NCI-H1092 treated with DMSO at 0.1 percent for 48 hours (cell line): ENCODE measurements around the gene AP3B2.
A peak's percentile ranks its signal among the peaks of the same experiment; 100 is the strongest.
"Not testable (repeated sequence)": the region's sequence is repeated elsewhere in the genome, so short reads cannot be mapped to it uniquely, and the experiment has no call there.

Experiments used
- DNase-seq: peaks from one replicate; lab custom pipeline; 2025; lab: John Stamatoyannopoulos, UW

AP3B2 gene

GRCh38 chr15:82649226-82649999 lies 60.3 kb downstream of the AP3B2 start:
- no peak for DNase-seq

- no peak for DNase-seq
These were observed 61.2 kb downstream of the AP3B2 start for GRCh38 chr15:82648257-82649103.

GRCh38 chr15:82647835-82648256 lies 61.8 kb downstream of the AP3B2 start:
- no peak for DNase-seq

- peak; percentile 12 for DNase-seq
These were observed 62.4 kb downstream of the AP3B2 start, which contains the start of gene CPEB1 for GRCh38 chr15:82647045-82647834. Gene CPEB1 (minus strand): TSS chr15:82647363. CDS start chr15:82628459, 18,904 bp downstream.

- peak; percentile 74 for DNase-seq
These were observed 63.2 kb downstream of the AP3B2 start for GRCh38 chr15:82646250-82647044.

- not testable (repeated sequence) for DNase-seq
These were observed 64.5 kb downstream of the AP3B2 start for GRCh38 chr15:82644967-82645852.

GRCh38 chr15:82643992-82644391 lies 65.7 kb downstream of the AP3B2 start:
- DNase-seq: no peak

- no peak for DNase-seq
These were observed 67.0 kb downstream of the AP3B2 start for GRCh38 chr15:82642656-82643055.

- DNase-seq: peak; percentile 1
These were observed 68.4 kb downstream of the AP3B2 start for GRCh38 chr15:82641129-82641798.

GRCh38 chr15:82640672-82641071 lies 69.0 kb downstream of the AP3B2 start:
- DNase-seq: no peak

GRCh38 chr15:82635798-82636197 lies 73.9 kb downstream of the AP3B2 start:
- DNase-seq: no peak

- DNase-seq: no peak
These were observed 79.6 kb downstream of the AP3B2 start for GRCh38 chr15:82630033-82630432.

- no peak for DNase-seq
These were observed 84.5 kb downstream of the AP3B2 start for GRCh38 chr15:82625136-82625535.

GRCh38 chr15:82624438-82624837 lies 85.2 kb downstream of the AP3B2 start:
- no peak for DNase-seq

GRCh38 chr15:82624008-82624407 lies 85.7 kb downstream of the AP3B2 start:
- DNase-seq: no peak

GRCh38 chr15:82621970-82622369 lies 87.7 kb downstream of the AP3B2 start:
- no peak for DNase-seq

- DNase-seq: no peak
These were observed 95.9 kb downstream of the AP3B2 start for GRCh38 chr15:82613747-82614146.

GRCh38 chr15:82611348-82611747 lies 98.3 kb downstream of the AP3B2 start:
- DNase-seq: no peak
